ENCODE results near the gene TCTN1. TPM values are rescaled to one million over a fixed set of nuclear protein-coding genes. Genes with fewer than 3 reads are reported as not detected.
A peak's percentile ranks its signal among the peaks of the same experiment; 100 is the strongest.

TCTN1 gene
- total RNA-seq, 1 experiment from 2014 or later: 27.0 TPM

DNA sequence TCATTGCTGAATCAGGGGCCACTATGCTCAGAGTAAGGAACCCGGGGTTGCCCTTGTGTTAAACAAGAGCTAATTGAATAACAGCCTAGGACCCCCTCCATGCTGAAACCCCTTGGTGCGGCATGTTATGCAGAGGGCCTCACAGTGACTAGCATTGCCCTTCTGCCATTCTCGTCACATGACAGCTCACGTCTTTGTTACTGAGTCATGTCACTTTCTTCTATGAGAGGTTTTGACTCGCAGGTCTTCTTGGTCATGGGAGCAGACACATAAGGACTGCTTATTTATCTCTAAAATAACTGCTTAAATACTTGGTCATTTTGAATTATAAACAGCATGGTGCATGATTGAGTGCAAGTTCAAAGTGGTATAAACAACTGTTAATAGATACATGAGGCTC lies 24.9 kb downstream of the TCTN1 start:
- no peak for TF ChIP-seq ELF1 (IDR thresholded peaks at IDR 0.05; ENCODE audit: borderline replicate concordance, low read depth)
- TF ChIP-seq, protein P1, sequence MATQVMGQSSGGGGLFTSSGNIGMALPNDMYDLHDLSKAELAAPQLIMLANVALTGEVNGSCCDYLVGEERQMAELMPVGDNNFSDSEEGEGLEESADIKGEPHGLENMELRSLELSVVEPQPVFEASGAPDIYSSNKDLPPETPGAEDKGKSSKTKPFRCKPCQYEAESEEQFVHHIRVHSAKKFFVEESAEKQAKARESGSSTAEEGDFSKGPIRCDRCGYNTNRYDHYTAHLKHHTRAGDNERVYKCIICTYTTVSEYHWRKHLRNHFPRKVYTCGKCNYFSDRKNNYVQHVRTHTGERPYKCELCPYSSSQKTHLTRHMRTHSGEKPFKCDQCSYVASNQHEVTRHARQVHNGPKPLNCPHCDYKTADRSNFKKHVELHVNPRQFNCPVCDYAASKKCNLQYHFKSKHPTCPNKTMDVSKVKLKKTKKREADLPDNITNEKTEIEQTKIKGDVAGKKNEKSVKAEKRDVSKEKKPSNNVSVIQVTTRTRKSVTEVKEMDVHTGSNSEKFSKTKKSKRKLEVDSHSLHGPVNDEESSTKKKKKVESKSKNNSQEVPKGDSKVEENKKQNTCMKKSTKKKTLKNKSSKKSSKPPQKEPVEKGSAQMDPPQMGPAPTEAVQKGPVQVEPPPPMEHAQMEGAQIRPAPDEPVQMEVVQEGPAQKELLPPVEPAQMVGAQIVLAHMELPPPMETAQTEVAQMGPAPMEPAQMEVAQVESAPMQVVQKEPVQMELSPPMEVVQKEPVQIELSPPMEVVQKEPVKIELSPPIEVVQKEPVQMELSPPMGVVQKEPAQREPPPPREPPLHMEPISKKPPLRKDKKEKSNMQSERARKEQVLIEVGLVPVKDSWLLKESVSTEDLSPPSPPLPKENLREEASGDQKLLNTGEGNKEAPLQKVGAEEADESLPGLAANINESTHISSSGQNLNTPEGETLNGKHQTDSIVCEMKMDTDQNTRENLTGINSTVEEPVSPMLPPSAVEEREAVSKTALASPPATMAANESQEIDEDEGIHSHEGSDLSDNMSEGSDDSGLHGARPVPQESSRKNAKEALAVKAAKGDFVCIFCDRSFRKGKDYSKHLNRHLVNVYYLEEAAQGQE (IDR thresholded peaks at IDR 0.05; ENCODE audit: low read depth): no peak
- Histone ChIP-seq H3K9me2 (ENCODE audit: insufficient read depth) (no peaks in the 10 kb centered on the region), H3K4me3 (replicated peaks in 1 of 2; ENCODE audit: low read depth in 1 of 2, low read length in 2 of 2) (no peak overlapping the region), H3K79me2 (ENCODE audit: insufficient read depth, low read length) (no peaks in the 10 kb centered on the region), H3K9me3 (ENCODE audit: control insufficient read depth in 1 of 2, insufficient read depth in 1 of 2, low read depth in 1 of 2, low read length in 2 of 2) (no peaks in the 10 kb centered on the region), H4K20me1 (ENCODE audit: insufficient read depth) (no peaks in the 10 kb centered on the region), H3K4me1 (ENCODE audit: control insufficient read depth in 1 of 2, insufficient read depth in 2 of 2, low read length in 2 of 2) (peaks cover 0 to 10% of the 10 kb centered on the region in 2 experiments; a peak in 2 of 4 replicates), H2AFZ (ENCODE audit: low read depth, low read length, poor library complexity, severe bottlenecking) (no peak overlapping the region), H3K36me3 (ENCODE audit: control insufficient read depth in 1 of 2, insufficient read depth in 2 of 2, low read length in 2 of 2) (no peaks in the 10 kb centered on the region), H3K4me2 (ENCODE audit: low read length) (no peak overlapping the region), H3K9ac (ENCODE audit: low read length) (no peak overlapping the region), H3K27ac (ENCODE audit: low read depth, low read length) (no peak overlapping the region), H3K27me3 (ENCODE audit: insufficient read depth, low read length) (no peaks in the 10 kb centered on the region)
- BruUV-seq (replicated peaks): no TSS peak
- POLR2A ChIA-PET: no interaction called here
- ATAC-seq (no peak), DNase-seq (ENCODE audit: low read depth, low spot score) (no peak)
- RAD21 ChIA-PET (ENCODE audit: low non-redundant PET in 1 of 2, low total read pairs in 2 of 2, uncharacterized antibody in 2 of 2, unreplicated experiment in 2 of 2): no interaction called here
- intact Hi-C loops (cut with micrococcal nuclease): no loop called here
- CTCF ChIA-PET: no interaction called here

DNA sequence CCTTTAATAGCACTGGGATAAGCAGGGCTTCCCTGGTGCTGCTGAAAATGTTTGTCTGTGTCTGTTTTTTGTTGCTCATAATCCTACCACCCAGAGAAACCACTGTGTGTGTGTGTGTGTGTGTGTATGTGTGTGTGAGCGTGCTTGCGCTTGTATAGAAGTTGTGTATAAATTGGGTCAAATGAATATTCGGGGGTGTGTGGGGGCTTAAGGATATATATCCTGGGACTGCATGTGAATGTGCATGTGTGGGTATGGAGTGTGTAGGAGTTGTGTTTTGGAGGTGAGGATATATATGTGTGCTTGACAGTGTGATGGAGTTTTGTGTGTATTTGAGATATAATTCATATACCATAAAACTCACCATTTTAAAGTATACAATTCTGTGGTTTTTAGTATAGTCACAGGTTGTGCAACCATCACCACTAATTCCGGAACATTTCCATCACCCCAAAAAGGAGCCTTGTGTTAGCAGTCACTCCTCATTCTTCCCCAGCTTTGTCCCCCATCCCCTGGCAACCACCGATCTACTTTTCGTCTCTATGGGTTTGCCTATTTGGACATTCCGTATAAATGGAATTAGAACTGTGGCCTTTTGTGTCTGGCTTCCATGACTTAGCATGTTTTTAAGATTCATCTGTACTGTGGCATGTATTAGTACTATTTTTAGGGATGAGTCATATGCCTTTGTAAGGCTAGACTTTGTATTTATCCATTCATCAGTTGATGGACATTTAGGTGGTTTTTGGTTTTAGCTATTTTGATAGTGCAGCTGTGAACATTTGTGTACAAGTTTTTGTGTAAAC lies 25.6 kb downstream of the TCTN1 start:
- intact Hi-C loops (cut with micrococcal nuclease): no loop called here
- Histone ChIP-seq H3K27me3 (ENCODE audit: insufficient read depth, low read length) (no peaks in the 10 kb centered on the region), H2AFZ (ENCODE audit: low read depth, low read length, poor library complexity, severe bottlenecking) (no peak overlapping the region), H3K9me2 (ENCODE audit: insufficient read depth) (no peaks in the 10 kb centered on the region), H3K79me2 (ENCODE audit: insufficient read depth, low read length) (no peaks in the 10 kb centered on the region), H3K4me1 (ENCODE audit: control insufficient read depth in 1 of 2, insufficient read depth in 2 of 2, low read length in 2 of 2) (peaks cover 0 to 10% of the 10 kb centered on the region in 2 experiments; a peak in 2 of 4 replicates), H4K20me1 (ENCODE audit: insufficient read depth) (no peaks in the 10 kb centered on the region), H3K9me3 (ENCODE audit: control insufficient read depth in 1 of 2, insufficient read depth in 1 of 2, low read depth in 1 of 2, low read length in 2 of 2) (no peaks in the 10 kb centered on the region), H3K9ac (ENCODE audit: low read length) (no peak overlapping the region), H3K4me2 (ENCODE audit: low read length) (peak overlapping the region; percentile 35), H3K27ac (ENCODE audit: low read depth, low read length) (no peak overlapping the region), H3K4me3 (replicated peaks in 1 of 2; ENCODE audit: low read depth in 1 of 2, low read length in 2 of 2) (no peak overlapping the region), H3K36me3 (ENCODE audit: control insufficient read depth in 1 of 2, insufficient read depth in 2 of 2, low read length in 2 of 2) (no peaks in the 10 kb centered on the region)
- DNase-seq (ENCODE audit: low read depth, low spot score) (no peak), ATAC-seq (no peak)
- CTCF ChIA-PET: no interaction called here
- BruUV-seq (replicated peaks): no TSS peak
- RAD21 ChIA-PET (ENCODE audit: low non-redundant PET in 1 of 2, low total read pairs in 2 of 2, uncharacterized antibody in 2 of 2, unreplicated experiment in 2 of 2): no interaction called here
- POLR2A ChIA-PET: no interaction called here
- TF ChIP-seq, protein P2, sequence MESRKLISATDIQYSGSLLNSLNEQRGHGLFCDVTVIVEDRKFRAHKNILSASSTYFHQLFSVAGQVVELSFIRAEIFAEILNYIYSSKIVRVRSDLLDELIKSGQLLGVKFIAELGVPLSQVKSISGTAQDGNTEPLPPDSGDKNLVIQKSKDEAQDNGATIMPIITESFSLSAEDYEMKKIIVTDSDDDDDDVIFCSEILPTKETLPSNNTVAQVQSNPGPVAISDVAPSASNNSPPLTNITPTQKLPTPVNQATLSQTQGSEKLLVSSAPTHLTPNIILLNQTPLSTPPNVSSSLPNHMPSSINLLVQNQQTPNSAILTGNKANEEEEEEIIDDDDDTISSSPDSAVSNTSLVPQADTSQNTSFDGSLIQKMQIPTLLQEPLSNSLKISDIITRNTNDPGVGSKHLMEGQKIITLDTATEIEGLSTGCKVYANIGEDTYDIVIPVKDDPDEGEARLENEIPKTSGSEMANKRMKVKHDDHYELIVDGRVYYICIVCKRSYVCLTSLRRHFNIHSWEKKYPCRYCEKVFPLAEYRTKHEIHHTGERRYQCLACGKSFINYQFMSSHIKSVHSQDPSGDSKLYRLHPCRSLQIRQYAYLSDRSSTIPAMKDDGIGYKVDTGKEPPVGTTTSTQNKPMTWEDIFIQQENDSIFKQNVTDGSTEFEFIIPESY (IDR thresholded peaks at IDR 0.05; ENCODE audit: extremely low read depth, insufficient replicate concordance, low read length): no peak
- no peak for TF ChIP-seq RAD21 (IDR thresholded peaks at IDR 0.05; ENCODE audit: low read depth)
- no peak for TF ChIP-seq SRF (IDR thresholded peaks at IDR 0.05; ENCODE audit: low read depth)
- no peak for TF ChIP-seq TCF7L2 (IDR thresholded peaks at IDR 0.05; ENCODE audit: borderline replicate concordance, extremely low read depth, insufficient read depth, insufficient read length)
- no peak for TF ChIP-seq JUND (IDR thresholded peaks at IDR 0.05)
- TF ChIP-seq, protein P1 (IDR thresholded peaks at IDR 0.05; ENCODE audit: low read depth): no peak
- no peak for TF ChIP-seq SIN3A (IDR thresholded peaks at IDR 0.05; ENCODE audit: low read depth)

All from HCT116 (cell line).